HG02981 (cell line): ENCODE data around the gene MT3.

Experiments
- ATAC-seq: cut with Tn5 transposase; IDR thresholded peaks from one replicate; pipeline ENCODE4 v1.9.1; 2021; ENCODE audit warnings: mild to moderate bottlenecking, moderate library complexity; ENCODE audit not compliant: unreplicated experiment

MT3 gene

GRCh38 chr16:56589141-56590039 is at the start of gene MT3:
MT3 (plus strand) TSS chr16:56589528; CDS start chr16:56589591, 63 bp downstream.
- no peak for ATAC-seq

- no peak for ATAC-seq
Observed at GRCh38 chr16:56539656-56540055, 49.7 kb upstream of the MT3 start.

GRCh38 chr16:56542039-56542438 is 47.3 kb upstream of the MT3 start:
- no peak for ATAC-seq

GRCh38 chr16:56547120-56547948 is 42.0 kb upstream of the MT3 start:
- no peak for ATAC-seq

GRCh38 chr16:56547949-56548567 is 41.3 kb upstream of the MT3 start:
- no peak for ATAC-seq

- no peak for ATAC-seq
Observed at GRCh38 chr16:56549161-56549560, 40.2 kb upstream of the MT3 start.

GRCh38 chr16:56549744-56550385 is 39.5 kb upstream of the MT3 start:
- no peak for ATAC-seq

- no peak for ATAC-seq
Observed at GRCh38 chr16:56551796-56552738, 37.3 kb upstream of the MT3 start.

GRCh38 chr16:56554441-56554840 is 34.9 kb upstream of the MT3 start:
- ATAC-seq = no peak

- ATAC-seq = no peak
Observed at GRCh38 chr16:56558024-56558747, 31.1 kb upstream of the MT3 start.

- no peak for ATAC-seq
Observed at GRCh38 chr16:56559109-56559508, 30.2 kb upstream of the MT3 start.

GRCh38 chr16:56560447-56560846 is 28.9 kb upstream of the MT3 start:
- no peak for ATAC-seq

- ATAC-seq = no peak
Observed at GRCh38 chr16:56561126-56561525, 28.2 kb upstream of the MT3 start.

GRCh38 chr16:56564793-56565477 is 24.4 kb upstream of the MT3 start, which contains the start of gene MT4:
MT4 (plus strand) TSS chr16:56565073; CDS start chr16:56565129, 56 bp downstream.
- no peak for ATAC-seq

GRCh38 chr16:56569971-56570370 is 19.4 kb upstream of the MT3 start:
- no peak for ATAC-seq

- no peak for ATAC-seq
Observed at GRCh38 chr16:56571525-56571924, 17.8 kb upstream of the MT3 start.

- ATAC-seq = no peak
Observed at GRCh38 chr16:56574625-56575024, 14.7 kb upstream of the MT3 start.

- peak; percentile 85 for ATAC-seq
Observed at GRCh38 chr16:56576585-56577299, 12.6 kb upstream of the MT3 start.
